ENCODE measurements around the gene UBXN4. TPM values are rescaled to one million over a fixed set of nuclear protein-coding genes. Genes with fewer than 3 reads are reported as not detected.

The UBXN4 gene
- total RNA-seq, 1 experiment from 2014 or later, result 65.4 TPM

GRCh38 chr2:135741043-135741394 lies 636 bp upstream of the UBXN4 start:
- no CpG with 5 or more reads among the region's 11 CpGs for WGBS (ENCODE audit: extremely low coverage, insufficient read length, low lambda C conversion rate)
- no peak overlapping the region for H4K91ac ChIP-seq (ENCODE audit: insufficient read length, low read depth, low read length)
- H2BK15ac ChIP-seq (ENCODE audit: low read depth, low read length), result no peak overlapping the region
- H4K5ac ChIP-seq (ENCODE audit: insufficient read length, low read depth, low read length), result no peak overlapping the region
- H3K56ac ChIP-seq (ENCODE audit: insufficient read length, low read depth, low read length), result no peak overlapping the region
- no peak for TF ChIP-seq CTCF (conservative IDR thresholded peaks at IDR 0.05)
- no peak overlapping the region for H3K4me2 ChIP-seq (ENCODE audit: insufficient read depth, insufficient read length, low read length)
- H3K9ac ChIP-seq (ENCODE audit: extremely low read depth, insufficient read length, low read length), result no peak overlapping the region
- H3T11ph ChIP-seq (ENCODE audit: low read length), result no peak overlapping the region
- Mint-ChIP-seq H3K36me3 (ENCODE audit: insufficient read depth in 1 of 3, low read depth in 3 of 3) (no peaks in the 10 kb centered on the region; a peak in 1 of 7 replicates), H3K4me1 (peaks cover 16 to 17% of the 10 kb centered on the region in 2 experiments), H3K9me3 (no peaks in the 10 kb centered on the region; a peak in 1 of 5 replicates), H3K4me3 (peak overlapping the region in 1 of 2 experiments; percentile 98; a peak in 2 of 5 replicates), H3K27ac (peak overlapping the region in 1 of 3 experiments; percentile 25; a peak in 1 of 7 replicates), H3K27me3 (ENCODE audit: low read depth) (no peaks in the 10 kb centered on the region)
- no peak overlapping the region for H3K27ac ChIP-seq (ENCODE audit: insufficient read length, low read depth, low read length)
- H4K8ac ChIP-seq (replicated peaks; ENCODE audit: insufficient read length, low read depth, low read length), result no peak overlapping the region
- H3K4ac ChIP-seq (ENCODE audit: low read depth, low read length), result no peak overlapping the region
- H3K14ac ChIP-seq (ENCODE audit: insufficient read depth, low read length), result no peak overlapping the region
- no peak overlapping the region for H3K23ac ChIP-seq (ENCODE audit: insufficient read length, low read depth, low read length)
- peaks cover 13% of the 10 kb centered on the region; the same call in 1 of the 2 replicates for H3K79me2 ChIP-seq (ENCODE audit: insufficient read depth, low read length)
- H2BK20ac ChIP-seq (ENCODE audit: low read depth, low read length, poor library complexity, severe bottlenecking), result no peak overlapping the region
- H2BK5ac ChIP-seq (ENCODE audit: insufficient read length, low read length), result no peak overlapping the region
- no peaks in the 10 kb centered on the region for H3K9me3 ChIP-seq (ENCODE audit: control insufficient read depth, low read depth, low read length)
- H3K79me1 ChIP-seq (ENCODE audit: insufficient read depth, low read depth, low read length, poor library complexity, severe bottlenecking), result no peaks in the 10 kb centered on the region
- no peak overlapping the region for H3K18ac ChIP-seq (ENCODE audit: insufficient read length, low read depth, low read length)
- no peak overlapping the region for H2BK120ac ChIP-seq (ENCODE audit: low read depth, low read length, poor library complexity, severe bottlenecking)
- H2AK5ac ChIP-seq (ENCODE audit: insufficient read length, low read length), result no peak overlapping the region
- H2BK12ac ChIP-seq (ENCODE audit: insufficient read length, low read depth, low read length), result no peak overlapping the region
- H3K4me1 ChIP-seq (ENCODE audit: insufficient read depth, low read length), result no peaks in the 10 kb centered on the region
- H3K27me3 ChIP-seq (ENCODE audit: insufficient read depth, low read length), result no peaks in the 10 kb centered on the region
- H2AFZ ChIP-seq (ENCODE audit: low read length), result no peak overlapping the region
- H4K20me1 ChIP-seq (ENCODE audit: control insufficient read depth, insufficient read depth, insufficient read length), result no peaks in the 10 kb centered on the region
- no peak for DNase-seq
- no peaks in the 10 kb centered on the region for H3K23me2 ChIP-seq (ENCODE audit: insufficient read length, low read depth, low read length, poor library complexity, severe bottlenecking)

Measured in H9 (cell line).